Measurements from ENCODE around the gene EEF2K.

EEF2K gene

GRCh38 chr16:22253272-22253671 lies 47.2 kb downstream of the EEF2K start:
- no peak for DNase-seq

GRCh38 chr16:22255335-22255734 lies 49.3 kb downstream of the EEF2K start:
- no peak for DNase-seq

- DNase-seq, result no peak
Observed at GRCh38 chr16:22257440-22257839, 51.4 kb downstream of the EEF2K start.

- DNase-seq, result no peak
Observed at GRCh38 chr16:22260490-22260889, 54.4 kb downstream of the EEF2K start.

- DNase-seq, result peak; percentile 30
Observed at GRCh38 chr16:22262460-22262859, 56.4 kb downstream of the EEF2K start.

GRCh38 chr16:22264786-22265185 lies 58.7 kb downstream of the EEF2K start:
- peak; percentile 31 for DNase-seq

GRCh38 chr16:22265351-22265750 lies 59.3 kb downstream of the EEF2K start:
- DNase-seq, result no peak

- no peak for DNase-seq
Observed at GRCh38 chr16:22266546-22266945, 60.5 kb downstream of the EEF2K start.

- no peak for DNase-seq
Observed at GRCh38 chr16:22267764-22268163, 61.7 kb downstream of the EEF2K start.

- no peak for DNase-seq
Observed at GRCh38 chr16:22270525-22270924, 64.4 kb downstream of the EEF2K start.

GRCh38 chr16:22272870-22273650 lies 67.0 kb downstream of the EEF2K start:
- DNase-seq, result no peak

- no peak for DNase-seq
Observed at GRCh38 chr16:22274916-22275315, 68.8 kb downstream of the EEF2K start.

GRCh38 chr16:22278441-22279230 lies 72.6 kb downstream of the EEF2K start:
- no peak for DNase-seq

GRCh38 chr16:22282254-22282892 lies 76.3 kb downstream of the EEF2K start:
- DNase-seq, result no peak

- peak; percentile 26 for DNase-seq
Observed at GRCh38 chr16:22284637-22285036, 78.6 kb downstream of the EEF2K start.

GRCh38 chr16:22285080-22285479 lies 79.0 kb downstream of the EEF2K start:
- DNase-seq, result no peak

GRCh38 chr16:22291020-22291419 lies 84.9 kb downstream of the EEF2K start:
- no peak for DNase-seq

GRCh38 chr16:22291860-22292318 lies 85.8 kb downstream of the EEF2K start:
- DNase-seq, result no peak

GRCh38 chr16:22292320-22292719 lies 86.2 kb downstream of the EEF2K start:
- DNase-seq, result no peak

- DNase-seq, result no peak
Observed at GRCh38 chr16:22293137-22294106, 87.3 kb downstream of the EEF2K start.

- DNase-seq, result no peak
Observed at GRCh38 chr16:22296225-22297113, 90.4 kb downstream of the EEF2K start.
